Measurements from ENCODE around the gene C1orf122.

Gene C1orf122

GRCh38 chr1:37802439-37802838 is 5.2 kb upstream of the C1orf122 start:
- no peak for DNase-seq

- DNase-seq = peak; percentile 67
These were observed 403 bp upstream of the C1orf122 start for GRCh38 chr1:37807220-37807554.

GRCh38 chr1:37808369-37809319 is 1.1 kb downstream of the C1orf122 start:
- DNase-seq = peak; percentile 92

GRCh38 chr1:37809942-37810341 is 2.4 kb downstream of the C1orf122 start:
- no peak for DNase-seq

- DNase-seq = peak; percentile 92
These were observed 3.6 kb downstream of the C1orf122 start for GRCh38 chr1:37811027-37811655.

- no peak for DNase-seq
These were observed 6.0 kb downstream of the C1orf122 start for GRCh38 chr1:37813529-37814145.

GRCh38 chr1:37814252-37814651 is 6.7 kb downstream of the C1orf122 start:
- no peak for DNase-seq

- peak; percentile 54 for DNase-seq
These were observed 9.9 kb downstream of the C1orf122 start for GRCh38 chr1:37817481-37817880.

- DNase-seq = no peak
These were observed 13.9 kb downstream of the C1orf122 start for GRCh38 chr1:37821481-37821880.

GRCh38 chr1:37822906-37823815 is 15.6 kb downstream of the C1orf122 start:
- DNase-seq = no peak

- no peak for DNase-seq
These were observed 16.4 kb downstream of the C1orf122 start for GRCh38 chr1:37824001-37824400.

- DNase-seq = no peak
These were observed 17.9 kb downstream of the C1orf122 start for GRCh38 chr1:37825506-37825905.

- no peak for DNase-seq
These were observed 21.0 kb downstream of the C1orf122 start for GRCh38 chr1:37828410-37829074.

- no peak for DNase-seq
These were observed 23.5 kb downstream of the C1orf122 start for GRCh38 chr1:37831109-37831508.

GRCh38 chr1:37831809-37832208 is 24.2 kb downstream of the C1orf122 start:
- DNase-seq = peak; percentile 47

GRCh38 chr1:37836788-37837187 is 29.2 kb downstream of the C1orf122 start:
- DNase-seq = no peak

GRCh38 chr1:37839676-37840075 is 32.1 kb downstream of the C1orf122 start:
- DNase-seq = no peak

GRCh38 chr1:37840711-37841110 is 33.1 kb downstream of the C1orf122 start:
- DNase-seq = no peak

- DNase-seq = no peak
These were observed 34.1 kb downstream of the C1orf122 start for GRCh38 chr1:37841652-37842051.

GRCh38 chr1:37844536-37844935 is 36.9 kb downstream of the C1orf122 start:
- no peak for DNase-seq

- no peak for DNase-seq
These were observed 37.6 kb downstream of the C1orf122 start for GRCh38 chr1:37845049-37845646.

GRCh38 chr1:37845786-37846185 is 38.2 kb downstream of the C1orf122 start:
- DNase-seq = no peak

Measured in DMS53 (cell line).